OCI-LY3 (cell line): ENCODE measurements around the gene GPR107.
A peak's percentile ranks its signal among the peaks of the same experiment; 100 is the strongest.

Experiments
- EZH2phosphoT487 ChIP-seq: fragments of 200-600 bp; shearing (Covaris generic); IDR thresholded peaks from 2 replicates; pipeline ENCODE4 v1.6.1; 2018; ENCODE audit warnings: antibody characterized with exemption, mixed run types, low read depth
- TF ChIP-seq, protein P1 (sequence below): fragments of 200-600, 300-600 bp; sonication (generic); IDR thresholded peaks from 2 replicates; pipeline ENCODE4 v1.5.1; 2014; ENCODE audit warnings: antibody characterized with exemption, low read length, low read depth

DNA sequence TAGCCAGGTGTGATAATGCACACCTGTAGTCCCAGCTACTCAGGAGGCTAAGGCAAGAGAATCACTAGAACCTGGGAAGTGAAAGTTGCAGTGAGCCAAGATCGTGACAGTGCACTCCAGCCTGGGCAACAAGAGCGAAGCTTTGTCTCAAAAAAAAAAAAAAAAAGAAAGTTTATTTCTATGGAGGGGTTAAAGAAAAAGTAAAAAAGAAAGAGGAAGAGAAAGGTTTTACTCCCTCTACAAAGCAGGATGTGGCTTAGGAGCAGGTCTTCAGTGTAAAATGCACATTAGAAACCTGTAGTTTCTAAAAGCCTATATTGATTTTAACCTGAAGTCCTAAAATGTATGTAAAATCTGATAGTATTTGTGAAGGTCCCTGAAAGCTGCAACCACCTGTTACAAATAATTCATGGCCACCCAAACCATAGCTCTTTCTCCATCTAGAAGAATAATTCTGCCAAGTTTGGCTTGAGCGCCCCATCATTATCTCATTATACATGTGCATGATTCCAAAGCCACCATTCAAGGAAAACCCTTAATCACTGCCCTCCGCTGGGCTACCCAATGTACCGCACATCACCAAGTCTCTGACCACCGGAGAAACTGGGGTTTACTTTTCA lies 14.1 kb upstream of the GPR107 start:
- TF ChIP-seq, protein P1, sequence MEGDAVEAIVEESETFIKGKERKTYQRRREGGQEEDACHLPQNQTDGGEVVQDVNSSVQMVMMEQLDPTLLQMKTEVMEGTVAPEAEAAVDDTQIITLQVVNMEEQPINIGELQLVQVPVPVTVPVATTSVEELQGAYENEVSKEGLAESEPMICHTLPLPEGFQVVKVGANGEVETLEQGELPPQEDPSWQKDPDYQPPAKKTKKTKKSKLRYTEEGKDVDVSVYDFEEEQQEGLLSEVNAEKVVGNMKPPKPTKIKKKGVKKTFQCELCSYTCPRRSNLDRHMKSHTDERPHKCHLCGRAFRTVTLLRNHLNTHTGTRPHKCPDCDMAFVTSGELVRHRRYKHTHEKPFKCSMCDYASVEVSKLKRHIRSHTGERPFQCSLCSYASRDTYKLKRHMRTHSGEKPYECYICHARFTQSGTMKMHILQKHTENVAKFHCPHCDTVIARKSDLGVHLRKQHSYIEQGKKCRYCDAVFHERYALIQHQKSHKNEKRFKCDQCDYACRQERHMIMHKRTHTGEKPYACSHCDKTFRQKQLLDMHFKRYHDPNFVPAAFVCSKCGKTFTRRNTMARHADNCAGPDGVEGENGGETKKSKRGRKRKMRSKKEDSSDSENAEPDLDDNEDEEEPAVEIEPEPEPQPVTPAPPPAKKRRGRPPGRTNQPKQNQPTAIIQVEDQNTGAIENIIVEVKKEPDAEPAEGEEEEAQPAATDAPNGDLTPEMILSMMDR: peak; percentile 28; the same call in 1 of the 2 replicates
- no peak for TF ChIP-seq EZH2phosphoT487
